Fibroblast of upper back skin (primary cell): ENCODE results near the gene ADAMTS6.
"Not testable (repeated sequence)": the region's sequence is repeated elsewhere in the genome, so short reads cannot be mapped to it uniquely, and the experiment has no call there.

Experiments used
- DNase-seq: peaks from one replicate; pipeline ENCODE4 v3.0.0-alpha.2; 2013

ADAMTS6 gene

DNA sequence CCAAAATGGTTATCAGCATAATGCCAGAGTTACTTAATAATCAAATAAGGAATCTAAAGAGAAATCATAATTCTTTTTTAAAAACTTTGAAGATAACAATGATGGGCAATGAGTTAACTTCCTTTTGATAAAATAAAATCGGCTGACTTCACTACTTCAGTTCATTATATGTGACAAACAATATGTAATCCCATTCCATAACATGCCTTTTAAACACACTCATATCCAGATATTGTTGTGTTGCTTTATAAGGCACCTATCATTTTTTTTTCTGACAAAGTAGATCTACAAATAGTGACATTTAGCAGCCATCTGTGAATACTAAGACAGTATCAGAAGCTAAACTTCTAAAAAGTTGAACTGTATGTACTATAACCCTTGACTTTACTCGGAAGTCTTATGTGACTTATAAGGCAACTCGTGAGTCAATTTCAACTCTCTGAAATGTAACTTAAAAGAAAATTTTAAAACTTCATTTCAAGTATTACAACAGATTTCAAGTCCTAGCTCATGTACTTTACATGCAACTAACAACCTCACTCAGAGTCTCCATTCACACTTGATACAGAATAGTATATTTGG lies 7.5 kb downstream of the ADAMTS6 start:
- no peak for DNase-seq

DNA sequence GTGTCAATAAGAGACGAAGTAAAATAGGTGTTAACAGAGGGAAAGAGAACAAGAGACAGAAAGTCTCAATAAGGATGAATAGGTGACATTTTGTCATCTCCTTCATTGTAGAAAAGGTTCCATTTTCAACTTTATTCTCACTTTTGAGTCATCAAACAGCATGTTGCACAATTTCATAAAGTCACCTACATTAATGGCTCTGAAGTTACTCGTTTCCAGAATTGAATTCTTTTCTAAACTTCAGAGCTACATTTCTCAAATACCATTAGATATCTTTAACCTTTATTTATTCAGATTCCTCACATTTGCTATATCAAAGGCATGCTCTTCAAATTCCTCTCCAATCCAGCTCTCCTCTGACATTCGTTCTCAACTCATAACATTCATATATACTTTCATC lies 13.1 kb downstream of the ADAMTS6 start:
- DNase-seq: peak; percentile 41

DNA sequence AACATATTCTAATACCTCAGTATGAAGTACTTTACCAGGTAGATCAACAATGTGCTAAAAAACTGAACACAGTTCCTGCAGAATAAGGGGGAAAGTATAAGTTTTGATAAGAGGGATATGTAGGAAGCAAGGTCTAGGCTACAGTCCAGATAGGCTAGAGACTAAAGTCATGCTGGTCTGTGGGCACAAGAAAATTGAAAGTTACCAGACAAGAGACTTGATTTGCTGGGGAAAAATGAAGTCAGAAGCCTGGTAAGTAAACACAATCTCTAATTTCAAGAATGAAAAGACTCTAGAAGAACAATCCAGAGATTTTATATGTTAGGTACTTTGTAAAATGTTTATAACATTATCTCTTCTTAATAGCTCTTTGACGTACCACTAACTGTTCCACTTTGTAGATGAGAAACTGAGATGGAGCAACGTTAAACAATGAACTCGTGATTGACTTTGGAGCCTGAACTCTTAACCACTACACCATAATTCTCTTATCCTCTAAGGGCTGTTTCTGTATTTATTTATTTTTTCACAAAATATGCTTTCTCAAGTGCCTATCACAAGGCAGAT lies 19.5 kb downstream of the ADAMTS6 start:
- DNase-seq: no peak

DNA sequence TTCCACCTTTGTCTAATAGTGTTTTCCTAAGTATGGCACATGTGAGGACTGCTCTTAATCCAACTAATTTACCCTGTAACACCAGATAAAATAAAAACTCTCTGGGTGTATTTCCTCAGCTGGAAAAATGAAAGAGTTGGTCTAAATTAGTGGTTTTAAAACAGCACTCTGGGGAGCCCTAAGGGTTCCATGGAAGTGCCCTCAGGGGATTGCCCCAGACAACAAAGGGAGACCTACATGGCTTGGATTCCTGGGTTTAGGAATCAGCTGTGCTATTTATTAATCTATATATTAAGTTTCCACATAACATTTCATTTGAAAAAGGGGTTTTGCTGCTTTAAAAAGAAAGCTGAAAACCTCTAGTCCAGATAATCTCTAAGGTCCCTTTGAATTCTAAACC lies 20.2 kb downstream of the ADAMTS6 start:
- no peak for DNase-seq

DNA sequence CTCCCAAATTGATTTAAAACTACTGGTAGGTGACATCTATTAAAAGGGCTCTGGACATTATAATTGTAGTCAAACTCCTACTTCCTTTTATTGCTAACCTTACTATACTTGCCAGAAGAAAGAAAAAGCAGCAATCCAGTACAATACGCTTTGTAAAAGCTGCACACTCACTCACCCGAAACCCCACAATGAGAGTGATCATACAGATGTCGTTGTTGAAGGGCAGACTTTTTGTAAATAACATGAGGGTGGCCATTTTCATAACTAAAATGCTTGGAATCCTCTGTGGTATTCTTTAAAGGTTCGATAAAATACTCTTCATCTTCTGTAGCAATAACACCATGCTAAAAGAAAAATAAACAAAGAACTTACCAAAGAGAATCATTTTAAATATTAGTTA lies 21.7 kb downstream of the ADAMTS6 start:
- DNase-seq: no peak

DNA sequence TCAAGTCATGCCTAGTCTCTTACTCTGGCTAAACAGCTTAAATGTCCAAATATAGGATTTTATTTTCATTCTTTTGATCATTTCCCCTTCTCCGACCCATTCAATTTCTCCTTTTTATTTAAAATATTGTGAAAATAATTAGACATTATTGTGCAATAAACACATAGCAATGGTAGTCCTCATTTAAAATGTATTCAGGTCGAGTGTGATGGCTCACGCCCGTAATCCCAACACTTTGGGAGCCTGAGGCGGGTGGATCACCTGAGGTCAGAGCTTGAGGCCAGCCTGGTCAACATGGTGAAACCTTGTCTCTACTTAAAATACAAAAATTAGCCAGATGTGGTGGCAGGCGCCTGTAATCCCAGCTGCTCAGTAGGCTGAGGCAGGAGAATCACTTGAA lies 26.7 kb downstream of the ADAMTS6 start:
- DNase-seq: no peak

DNA sequence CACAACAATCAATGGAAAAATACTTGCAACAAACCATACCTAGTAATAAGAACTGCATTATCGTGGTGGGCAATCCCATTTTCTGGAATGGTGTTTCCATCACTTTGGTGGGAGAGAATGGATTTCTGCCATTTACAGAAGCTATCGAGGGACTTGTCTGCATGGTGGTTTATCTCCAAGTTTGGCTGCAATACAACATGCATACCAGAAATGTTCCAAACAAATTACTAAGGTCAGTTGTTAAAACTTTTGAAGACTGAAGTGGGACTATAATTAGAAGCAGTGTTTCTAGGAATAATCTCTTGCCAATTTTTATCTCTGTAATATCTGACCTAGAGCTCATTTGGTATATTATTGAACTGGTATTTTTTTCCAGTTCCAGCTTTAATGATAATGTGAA lies 30.3 kb downstream of the ADAMTS6 start:
- DNase-seq: peak; percentile 33

DNA sequence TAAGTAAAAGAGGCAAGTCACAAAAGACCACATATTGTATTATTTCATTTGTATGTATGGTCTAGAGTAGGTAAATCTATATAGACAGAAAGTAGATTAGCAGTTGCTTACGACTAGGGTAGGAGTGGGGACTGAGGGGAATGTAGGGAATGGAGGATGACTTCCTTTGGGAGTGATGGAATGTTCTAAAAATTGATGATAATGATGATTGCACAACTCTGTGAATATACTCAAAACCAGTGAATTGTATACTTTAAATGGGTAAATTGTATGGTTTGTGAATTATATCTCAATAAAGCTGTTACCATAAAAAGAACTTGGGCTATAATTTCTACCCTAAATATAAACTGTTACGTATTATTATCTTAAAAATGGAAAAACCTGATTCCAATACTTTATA lies 35.0 kb downstream of the ADAMTS6 start:
- peak; percentile 27 for DNase-seq

DNA sequence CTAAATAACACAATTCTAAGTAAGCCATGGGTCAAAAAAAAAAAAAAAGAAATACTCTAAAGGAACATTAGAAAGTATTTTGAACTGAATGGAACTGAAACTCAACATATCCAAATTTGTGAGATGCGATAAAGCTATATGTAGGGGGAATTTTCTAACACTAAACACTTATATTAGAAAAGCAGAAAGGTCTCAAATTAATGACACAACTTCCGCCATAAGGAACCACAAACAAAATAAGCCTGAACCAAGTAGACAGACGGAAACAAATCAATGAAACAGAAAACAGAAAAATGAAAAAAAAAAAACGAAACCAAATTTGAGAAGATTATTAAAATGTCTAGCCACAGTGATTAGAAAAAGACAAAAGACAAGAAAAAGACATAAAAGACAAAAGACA lies 39.9 kb downstream of the ADAMTS6 start:
- no peak for DNase-seq

DNA sequence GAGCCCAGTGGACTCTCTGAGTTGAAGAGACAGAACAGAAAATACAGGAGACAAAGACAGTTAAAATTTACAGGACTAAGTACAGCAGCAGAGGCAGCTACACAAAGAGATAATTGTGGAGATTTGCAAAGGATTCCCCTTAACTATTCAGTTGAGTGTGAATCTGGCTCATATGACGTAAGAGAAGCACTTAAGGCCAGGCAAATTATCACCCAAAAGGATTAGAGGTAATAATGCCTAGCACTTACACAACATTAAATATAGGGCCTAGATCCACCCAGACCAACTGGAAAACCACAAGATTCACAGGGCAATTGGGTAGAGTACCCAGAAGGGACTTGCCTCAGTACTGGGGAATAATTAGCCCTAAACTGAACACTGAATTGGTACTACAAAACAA lies 41.3 kb downstream of the ADAMTS6 start:
- no peak for DNase-seq

DNA sequence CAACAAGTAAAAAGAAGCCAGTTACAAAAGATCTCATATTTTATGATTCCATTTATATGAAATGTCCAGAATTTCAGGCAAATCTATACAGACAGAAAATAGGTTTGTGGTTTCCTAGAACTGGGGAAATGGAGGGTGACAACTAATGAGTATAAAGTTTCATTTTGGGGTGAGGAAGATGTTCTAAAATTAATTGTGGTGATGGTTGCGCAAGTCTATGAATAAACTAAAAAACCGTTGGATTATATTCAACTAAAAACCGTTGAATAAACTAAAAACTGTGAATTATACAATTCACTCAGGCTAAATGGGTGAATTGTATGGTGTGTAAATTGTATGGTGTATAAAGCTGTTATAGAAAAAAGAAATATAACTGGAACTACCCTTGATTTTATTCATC lies 47.6 kb downstream of the ADAMTS6 start:
- DNase-seq: no peak

DNA sequence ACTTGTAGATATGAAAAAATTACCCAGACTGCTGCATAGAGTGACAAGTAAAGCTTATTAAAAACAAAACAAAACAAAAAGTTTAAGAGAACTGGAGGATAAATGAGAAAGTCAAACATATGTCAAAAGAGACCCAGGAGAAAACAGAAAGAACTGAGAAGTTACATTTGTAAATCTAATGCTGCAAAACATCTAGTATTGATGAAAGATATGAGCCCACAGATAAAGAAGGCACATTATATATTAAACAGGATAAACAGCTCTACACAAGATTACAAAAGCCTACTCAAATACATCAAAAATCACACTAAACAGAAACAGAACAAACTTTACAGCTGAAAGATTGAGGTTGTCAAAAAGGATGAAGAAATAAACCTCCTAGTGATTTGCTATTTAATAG lies 55.1 kb downstream of the ADAMTS6 start:
- DNase-seq: no peak

DNA sequence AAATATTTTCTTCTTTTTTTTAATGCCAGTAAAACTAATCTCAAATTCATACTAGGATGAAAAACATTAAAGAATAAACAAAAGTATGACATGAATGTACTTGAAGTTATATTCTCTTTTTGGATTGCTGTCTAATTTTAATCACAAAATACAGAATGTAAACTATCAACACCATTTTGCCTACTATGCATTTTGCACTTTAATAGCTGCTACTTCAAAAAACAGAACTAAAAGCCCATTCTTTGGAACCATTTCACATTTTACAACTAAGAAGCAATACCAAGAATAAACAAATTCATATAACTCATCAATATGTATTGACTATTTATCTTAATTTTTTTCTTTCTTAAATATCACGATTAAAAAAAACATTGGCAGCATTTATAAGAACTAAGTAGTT lies 58.1 kb downstream of the ADAMTS6 start:
- DNase-seq: no peak

DNA sequence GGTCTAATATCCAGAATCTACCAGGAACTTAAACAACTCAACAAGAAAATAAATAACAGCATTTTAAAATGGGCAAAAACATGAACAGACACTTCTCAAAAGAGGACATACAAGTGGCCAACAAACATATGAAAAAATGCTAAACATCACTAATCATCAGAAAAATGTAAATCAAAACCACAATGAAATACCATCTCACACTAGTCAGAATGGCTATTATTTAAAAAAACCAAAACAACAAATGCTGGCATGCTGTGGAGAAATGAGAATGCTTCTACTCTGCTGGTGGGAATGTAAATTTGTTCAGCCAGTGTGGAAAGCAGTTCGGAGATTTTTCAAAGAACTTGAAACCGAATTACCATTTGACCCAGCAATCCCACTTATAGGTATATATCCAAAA lies 63.1 kb downstream of the ADAMTS6 start:
- peak; percentile 24 for DNase-seq

DNA sequence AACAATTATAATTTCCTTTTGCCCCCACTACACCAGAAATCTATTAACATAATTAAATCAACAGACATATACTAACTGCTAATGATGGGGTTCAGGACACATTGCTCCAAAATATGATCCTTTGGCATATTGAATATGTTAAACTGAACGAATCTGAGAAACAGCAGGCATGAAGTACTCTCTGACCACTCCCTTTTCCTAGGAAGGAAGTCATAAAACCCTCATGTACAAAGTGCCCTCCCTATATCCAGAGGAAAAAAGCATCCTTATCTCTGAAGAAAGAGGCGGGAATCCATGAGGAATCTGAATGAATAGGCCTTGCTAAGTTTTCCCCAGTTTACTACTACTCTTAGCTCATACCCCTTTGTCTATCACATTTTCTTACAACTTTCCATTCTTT lies 67.9 kb downstream of the ADAMTS6 start:
- no peak for DNase-seq

DNA sequence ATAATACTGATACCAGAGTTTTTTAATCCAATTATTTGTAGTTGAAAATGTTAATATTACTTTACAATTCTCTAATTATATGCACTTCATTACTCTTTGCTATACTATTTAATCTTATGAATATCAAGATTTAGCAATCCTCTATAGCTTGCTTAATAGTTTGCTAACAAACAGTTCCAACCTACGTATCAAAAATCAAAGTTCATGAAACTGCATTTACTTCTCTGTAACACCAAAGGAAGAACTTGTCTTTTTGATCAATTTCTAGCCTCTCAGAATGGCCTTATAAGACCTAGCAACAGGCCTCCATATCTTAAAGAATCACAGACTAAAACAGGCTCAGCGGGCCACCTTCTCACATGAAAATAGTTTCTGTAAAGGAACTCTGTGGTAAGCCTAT lies 68.9 kb downstream of the ADAMTS6 start:
- no peak for DNase-seq

DNA sequence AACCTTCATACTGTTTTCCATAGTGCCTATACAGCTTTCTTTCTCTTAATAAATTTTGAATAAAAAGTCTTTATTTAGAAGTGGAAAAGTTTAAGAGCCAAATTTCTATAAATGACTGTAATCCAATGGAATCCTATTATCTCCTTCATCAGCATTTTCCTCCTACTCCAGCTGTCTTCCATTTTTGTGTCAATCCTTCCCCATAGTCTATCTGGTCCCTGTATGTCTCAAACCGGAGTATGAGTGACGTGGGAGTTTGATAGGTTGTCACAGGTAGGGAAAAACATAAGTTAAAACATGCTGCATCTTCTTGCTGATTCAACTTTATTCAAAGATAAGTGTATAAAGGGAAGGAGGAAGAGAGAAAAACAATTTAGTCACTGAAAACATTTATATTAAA lies 70.4 kb downstream of the ADAMTS6 start:
- no peak for DNase-seq

DNA sequence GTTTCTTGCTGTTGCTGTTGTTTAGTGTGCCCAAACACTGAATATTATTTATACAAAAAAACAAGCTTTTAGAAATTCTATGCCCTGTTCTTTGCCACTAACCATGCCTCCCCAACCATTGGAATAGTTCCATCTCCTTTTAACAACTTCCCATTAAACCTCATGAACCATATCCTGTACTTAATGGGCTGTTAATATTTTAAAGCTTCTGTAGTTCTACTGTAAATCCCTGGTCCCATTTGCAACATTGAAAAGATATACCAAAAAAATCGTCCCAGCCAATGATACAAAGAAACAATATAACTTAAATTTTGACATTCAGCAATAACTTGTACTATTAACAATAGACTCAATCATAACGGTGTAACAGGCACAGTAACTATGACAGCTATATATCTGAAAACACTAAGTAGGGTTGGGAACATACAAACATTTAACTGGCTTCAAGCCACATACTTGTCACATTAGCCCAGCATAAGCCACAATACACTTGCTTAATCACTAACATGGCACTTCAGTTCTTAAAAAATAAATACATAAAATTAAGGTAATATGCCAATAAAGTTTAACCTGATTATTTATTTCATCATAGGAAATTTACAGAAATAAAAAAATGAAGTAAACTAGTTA lies 86.1 kb downstream of the ADAMTS6 start:
- no peak for DNase-seq

DNA sequence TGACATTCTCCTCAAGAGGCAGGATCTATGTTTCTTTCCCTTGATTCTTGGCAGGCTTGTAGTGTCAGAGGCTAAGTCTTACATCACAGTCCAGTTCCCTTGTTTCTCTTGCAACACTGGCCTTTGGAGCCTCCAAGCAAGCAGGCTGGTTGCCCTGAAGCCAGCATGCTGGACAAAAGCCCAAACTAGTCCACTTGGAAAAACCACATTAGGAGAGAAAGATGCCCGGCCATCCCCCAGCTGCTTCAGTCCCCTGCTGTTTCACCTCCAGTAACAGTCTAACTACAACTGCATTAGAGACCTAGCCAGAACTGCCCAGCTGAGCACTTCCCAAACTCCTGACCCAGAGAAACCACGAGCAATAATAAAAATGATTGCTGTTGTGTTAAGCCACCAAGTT lies 87.6 kb downstream of the ADAMTS6 start:
- DNase-seq: peak; percentile 95

DNA sequence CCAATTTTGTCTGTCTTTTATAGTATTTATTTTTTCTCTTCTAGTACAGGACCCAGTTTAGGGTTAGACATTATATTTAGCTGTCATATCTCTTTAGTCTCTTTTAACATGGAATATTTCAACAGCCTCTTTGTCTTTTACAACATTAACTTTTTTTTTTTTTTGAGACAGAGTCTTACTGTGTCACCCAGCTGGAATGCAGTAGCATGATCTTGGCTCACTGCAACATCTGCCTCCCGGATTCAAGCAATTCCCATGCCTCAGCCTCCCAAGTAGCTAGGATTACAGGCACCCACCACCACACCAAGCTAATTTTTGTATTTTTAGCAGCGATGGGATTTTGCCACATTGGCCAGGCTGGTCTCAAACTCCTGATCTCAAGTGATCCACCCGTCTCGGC lies 90.1 kb downstream of the ADAMTS6 start:
- peak; percentile 52 for DNase-seq

DNA sequence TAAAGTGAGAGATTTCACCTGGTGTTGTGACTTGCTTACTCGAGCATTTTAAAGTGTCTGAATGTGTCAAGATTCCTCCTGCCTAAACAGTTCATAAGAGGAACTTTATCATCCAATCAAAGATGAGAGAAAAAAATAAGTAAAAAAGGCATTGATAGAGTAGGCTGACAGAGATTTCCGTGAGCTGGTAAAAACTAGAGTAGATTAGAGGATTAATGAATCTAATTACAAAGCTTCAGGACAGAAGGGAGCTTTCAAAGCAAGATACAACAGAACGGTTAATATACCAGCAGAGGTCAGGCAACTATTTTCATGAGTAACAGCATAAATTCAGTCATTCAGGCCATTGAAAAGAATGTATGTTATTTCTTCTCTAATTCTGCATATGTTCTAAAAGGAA lies 91.5 kb downstream of the ADAMTS6 start:
- no peak for DNase-seq

DNA sequence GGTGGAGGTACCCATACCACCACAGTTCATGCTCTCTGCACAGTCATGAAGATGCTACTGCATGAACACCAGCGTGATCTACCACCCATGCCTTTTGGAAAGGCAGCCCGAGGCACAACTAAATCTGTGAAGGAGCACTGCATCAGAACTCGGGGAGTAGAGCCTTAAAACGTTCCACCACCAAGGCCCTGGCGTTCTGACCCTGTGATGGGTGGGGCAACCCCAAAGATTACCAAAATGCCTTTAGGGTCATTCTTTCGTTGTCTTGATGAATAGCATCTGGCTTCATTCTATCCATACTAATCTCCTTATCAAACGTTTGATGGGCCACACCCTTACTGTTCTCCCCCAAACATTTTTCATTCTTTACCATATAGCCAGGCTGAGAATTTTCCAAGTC lies 97.9 kb downstream of the ADAMTS6 start:
- no peak for DNase-seq

DNA sequence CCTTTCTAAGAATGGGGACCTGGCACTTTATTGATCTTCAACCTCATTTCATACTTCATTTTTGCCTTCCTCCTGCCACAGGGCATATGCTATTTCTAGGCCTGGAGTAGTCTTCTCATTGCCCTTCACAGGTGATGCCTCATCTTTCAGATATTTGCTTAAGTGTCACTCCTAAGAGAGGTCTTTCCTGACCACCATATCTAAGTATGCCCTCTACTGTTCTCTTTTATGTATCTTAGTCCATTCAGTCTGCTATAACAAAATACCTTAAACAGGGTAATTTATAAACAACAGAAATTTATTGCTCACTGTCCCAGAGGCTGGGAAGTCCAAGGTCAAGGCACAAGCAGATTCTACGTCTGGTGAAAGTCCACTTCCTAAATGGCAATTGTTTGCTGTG lies 99.1 kb downstream of the ADAMTS6 start:
- no peak for DNase-seq

DNA sequence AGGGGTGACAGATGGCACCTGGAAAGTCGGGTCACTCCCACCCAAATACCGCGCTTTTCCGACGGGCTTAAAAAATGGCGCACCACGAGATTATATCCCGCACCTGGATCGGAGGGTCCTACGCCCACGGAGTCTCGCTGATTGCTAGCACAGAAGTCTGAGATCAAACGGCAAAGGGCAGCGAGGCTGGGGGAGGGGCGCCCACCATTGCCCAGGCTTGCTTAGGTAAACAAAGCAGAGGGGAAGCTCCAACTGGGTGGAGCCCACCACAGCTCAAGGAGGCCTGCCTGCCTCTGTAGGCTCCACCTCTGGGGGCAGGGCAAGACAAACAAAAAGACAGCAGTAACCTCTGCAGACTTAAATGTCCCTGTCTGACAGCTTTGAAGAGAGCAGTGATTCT lies 111.2 kb downstream of the ADAMTS6 start:
- DNase-seq: not testable (repeated sequence)

DNA sequence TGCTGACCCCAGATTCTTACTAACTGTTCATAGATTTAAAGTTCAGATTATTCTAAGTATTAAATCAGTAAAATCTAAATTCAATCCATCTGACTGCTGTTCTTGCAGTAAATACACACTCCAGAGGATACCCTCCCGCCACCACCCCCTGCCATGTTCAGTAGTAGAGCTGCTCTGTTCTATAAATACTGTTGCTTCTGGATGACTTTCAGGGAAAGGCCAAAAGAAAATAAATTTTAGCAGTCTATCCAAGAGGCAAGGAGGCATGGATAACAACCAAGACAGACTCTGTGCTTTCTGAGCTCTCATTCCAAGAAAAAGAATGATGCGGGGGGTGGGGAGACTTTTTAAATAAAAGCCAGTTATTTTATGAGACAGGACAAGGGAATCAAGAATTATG lies 115.1 kb downstream of the ADAMTS6 start:
- peak; percentile 41 for DNase-seq
